Measurements from ENCODE around the gene TOM1.

- TF ChIP-seq CTCF (IDR thresholded peaks at IDR 0.05; ENCODE audit: low read depth, low read length) (no peak), MAX (IDR thresholded peaks at IDR 0.05; ENCODE audit: low read depth, low read length) (no peak), POLR2A (IDR thresholded peaks at IDR 0.05; ENCODE audit: extremely low read depth, insufficient read length) (no peak), MYC (IDR thresholded peaks at IDR 0.05; ENCODE audit: low read depth, low read length) (no peak)
These were observed 33.4 kb upstream of the TOM1 start for GRCh38 chr22:35266277-35266676.
